Heart right ventricle (tissue), 16 donors: ENCODE results near the gene CRIP2. TPM values are rescaled to one million over a fixed set of nuclear protein-coding genes. Genes with fewer than 3 reads are reported as not detected.

Experiments
- ATAC-seq, 8 donors: fragments of 200-7000 bp; cut with Tn5 transposase; one replicate each; pipeline ENCODE4 v1.9.1; 2020; ENCODE audit warnings: mild to moderate bottlenecking in 8 of 8, moderate library complexity in 8 of 8, moderate number of reproducible peaks in 1 of 8
- DNase-seq, 2 donors: peaks; one replicate each; pipeline ENCODE4 v3.0.0-alpha.2; 2020
- H3K27ac ChIP-seq, 10 donors: fragments of 200-600 bp; sonication (generic) in 2 of 10; one replicate each; pipeline versions ENCODE4 v1.5.0 to v1.8.0; 2020 to 2022; ENCODE audit warnings: mild to moderate bottlenecking in 3 of 10
- H3K27me3 ChIP-seq, 7 donors: fragments of 200-600 bp; one replicate each; pipeline ENCODE4 v1.8.0; 2021 to 2022; ENCODE audit warnings: mild to moderate bottlenecking in 2 of 7
- H3K36me3 ChIP-seq, 9 donors: fragments of 200-600 bp; sonication (generic) in 1 of 9; one replicate each; pipeline versions ENCODE4 v1.5.0 to v1.8.0; 2020 to 2022; ENCODE audit warnings: mild to moderate bottlenecking in 2 of 9
- H3K4me1 ChIP-seq, 9 donors: fragments of 200-600 bp; sonication (generic) in 1 of 9; one replicate each; pipeline versions ENCODE4 v1.5.0 to v1.8.0; 2020 to 2022; ENCODE audit warnings: mild to moderate bottlenecking in 4 of 9
- H3K4me3 ChIP-seq, 10 donors: fragments of 200-600 bp; sonication (generic) in 2 of 10; one replicate each; pipeline versions ENCODE4 v1.5.0 to v1.8.0; 2020 to 2022; ENCODE audit warnings: mild to moderate bottlenecking in 7 of 10, moderate library complexity in 2 of 10
- H3K9me3 ChIP-seq, 11 donors: fragments of 200-600 bp in 10 of 11; sonication (generic) in 2 of 11; one replicate each; pipeline versions ENCODE4 v1.5.0 to v1.8.0; 2013 to 2022; ENCODE audit warnings: mild to moderate bottlenecking in 2 of 11, control low read depth in 1 of 11, moderate library complexity in 1 of 11
- WGBS, 2 donors: extraction: QIAGEN DNeasy Blood & Tissue Kit; methylation state at CpG; one replicate each; pipeline ENCODE4 v1.1.7; 2013; ENCODE audit warnings: inconsistent platforms in 1 of 2; 5-methylcytosine and 5-hydroxymethylcytosine counted together
- intact Hi-C, 10 donors: fragments of 100-400 bp; cut with DNase I; formaldehyde crosslinking; loops; one replicate each; pipeline versions ENCODE4 v1.11.1 to v1.14.2; 2022
- polyA plus RNA-seq, 2 donors: library from polyadenylated mRNA; stranded (reverse); fragments of 200-250 nt; gene quantifications; one replicate each; pipeline ENCODE4 v1.2.3, GENCODE V29; 2013
- total RNA-seq, 10 donors: library from RNA; stranded (reverse); fragmentation: NEBNext Ultra II Directional in 3 of 10; extraction: Animal tissue kit (Norgen Biotek cat#: 25700) in 3 of 10; gene quantifications; one replicate each; pipeline versions ENCODE4 v1.2.1 to v1.2.4, GENCODE V29; 2021 to 2023
- TF ChIP-seq, protein P1 (sequence below), 9 donors: fragments of 200-600 bp; sonication (generic) in 2 of 9; IDR thresholded peaks; one replicate each; pipeline versions ENCODE4 v1.5.0 to v1.8.0; 2021 to 2022; ENCODE audit warnings: antibody characterized with exemption in 9 of 9, mild to moderate bottlenecking in 5 of 9, moderate library complexity in 1 of 9
- donor health status: Arrhythmogenic right ventricular cardiomyopathy.
- donor health status: ischemic (EF 13 %, LVEDD 7.1; RV severe dilation, severe dysfunction).
- donor health status: healthy with polysubstance abuse.
- donor health status: DM: no; HTN: yes; CAD: no.
- donor health status: DM: no; HTN: no; CAD: no.
- donor health status: ischemic (EF 25% LVEDD 6.9; RV normal size, moderate dysfunction).
- donor health status: ischemic (EF 25% LVEDD 5.7; RV mildly dilated, moderate dysfunction).
- donor health status: healthy.
- donor health status: DM: yes; HTN: yes; CAD: no.
- donor health status: Ischemic cardiomyopathy.
- donor health status: ischemic (EF 35%, LVEDD 5.7; RV mildly dilated, moderate dysfunction).
- donor health status: nonischemic (EF 11% LVEDD 7.7; RV severe dilation, severe dysfunction).
- donor health status: DM: yes; HTN: yes; CAD: no.
- donor health status: PGD.
- donor health status: ischemic (EF 29% LVEDD 5.4; RV normal size, mild dysfunction).
- donor health status: nonischemic (EF 23%, LVEDD 6.1; RV moderate dilation, normal function).

CRIP2 gene
- total and polyA plus RNA-seq, 12 donors, result 731 to 1,223 (median 927) TPM

DNA sequence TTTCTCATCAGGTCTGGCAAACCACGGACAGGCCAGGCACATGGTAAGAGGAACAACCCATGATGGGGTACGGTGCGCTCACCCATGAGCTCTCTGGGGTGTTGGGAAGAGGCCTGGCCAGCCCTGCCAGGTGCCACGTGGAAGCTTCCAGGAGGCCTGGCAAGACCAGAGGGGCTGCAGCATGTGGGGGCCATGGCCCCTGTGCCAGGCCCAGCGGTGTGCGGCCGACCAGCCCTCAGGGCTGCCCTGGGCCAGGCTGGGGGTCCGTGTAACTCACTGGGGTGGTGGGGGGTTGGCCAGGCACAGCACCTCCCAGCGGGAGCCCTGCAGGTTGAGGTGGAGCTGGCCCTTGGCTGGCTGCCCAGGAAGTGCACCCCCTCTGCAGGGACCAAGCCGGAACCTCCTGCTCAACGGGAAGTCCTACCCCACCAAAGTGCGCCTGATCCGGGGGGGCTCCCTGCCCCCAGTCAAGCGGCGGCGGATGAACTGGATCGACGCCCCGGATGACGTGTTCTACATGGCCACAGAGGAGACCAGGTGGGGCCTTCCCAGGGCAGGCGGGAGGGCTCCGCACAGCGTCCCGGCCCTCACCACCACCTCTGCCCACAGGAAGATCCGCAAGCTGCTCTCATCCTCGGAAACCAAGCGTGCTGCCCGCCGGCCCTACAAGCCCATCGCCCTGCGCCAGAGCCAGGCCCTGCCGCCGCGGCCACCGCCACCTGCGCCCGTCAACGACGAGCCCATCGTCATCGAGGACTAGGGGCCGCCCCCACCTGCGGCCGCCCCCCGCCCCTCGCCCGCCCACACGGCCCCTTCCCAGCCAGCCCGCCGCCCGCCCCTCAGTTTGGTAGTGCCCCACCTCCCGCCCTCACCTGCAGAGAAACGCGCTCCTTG, 4.9 kb upstream of the CRIP2 start:
- TF ChIP-seq, protein P1, sequence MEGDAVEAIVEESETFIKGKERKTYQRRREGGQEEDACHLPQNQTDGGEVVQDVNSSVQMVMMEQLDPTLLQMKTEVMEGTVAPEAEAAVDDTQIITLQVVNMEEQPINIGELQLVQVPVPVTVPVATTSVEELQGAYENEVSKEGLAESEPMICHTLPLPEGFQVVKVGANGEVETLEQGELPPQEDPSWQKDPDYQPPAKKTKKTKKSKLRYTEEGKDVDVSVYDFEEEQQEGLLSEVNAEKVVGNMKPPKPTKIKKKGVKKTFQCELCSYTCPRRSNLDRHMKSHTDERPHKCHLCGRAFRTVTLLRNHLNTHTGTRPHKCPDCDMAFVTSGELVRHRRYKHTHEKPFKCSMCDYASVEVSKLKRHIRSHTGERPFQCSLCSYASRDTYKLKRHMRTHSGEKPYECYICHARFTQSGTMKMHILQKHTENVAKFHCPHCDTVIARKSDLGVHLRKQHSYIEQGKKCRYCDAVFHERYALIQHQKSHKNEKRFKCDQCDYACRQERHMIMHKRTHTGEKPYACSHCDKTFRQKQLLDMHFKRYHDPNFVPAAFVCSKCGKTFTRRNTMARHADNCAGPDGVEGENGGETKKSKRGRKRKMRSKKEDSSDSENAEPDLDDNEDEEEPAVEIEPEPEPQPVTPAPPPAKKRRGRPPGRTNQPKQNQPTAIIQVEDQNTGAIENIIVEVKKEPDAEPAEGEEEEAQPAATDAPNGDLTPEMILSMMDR (IDR thresholded peaks at IDR 0.05), result no peak
- DNase-seq (peak; percentile 67 to 76), ATAC-seq (no peak)
- Histone ChIP-seq H3K9me3 (no peaks in the 10 kb centered on the region), H3K27me3 (peaks cover 0 to 14% (median 0%) of the 10 kb centered on the region in 7 donors), H3K36me3 (peaks cover 0 to 46% (median 3%) of the 10 kb centered on the region in 9 donors), H3K4me3 (peak overlapping the region in 6 of 10 donors; percentile 1 to 29 (median 11)), H3K27ac (peak overlapping the region; percentile 80 to 100 (median 100)), H3K4me1 (peaks cover 59 to 91% (median 75%) of the 10 kb centered on the region in 9 donors)
- WGBS, 2 donors, result 54 to 60% methylated on average over 45 to 54 of the region's 54 CpGs
- intact Hi-C loops, result loop anchor here in 1 of 10 donors (2.0 kb wide), 1 partner anchor 21 kb away; the partner anchor contains the start of gene TEDC1

DNA sequence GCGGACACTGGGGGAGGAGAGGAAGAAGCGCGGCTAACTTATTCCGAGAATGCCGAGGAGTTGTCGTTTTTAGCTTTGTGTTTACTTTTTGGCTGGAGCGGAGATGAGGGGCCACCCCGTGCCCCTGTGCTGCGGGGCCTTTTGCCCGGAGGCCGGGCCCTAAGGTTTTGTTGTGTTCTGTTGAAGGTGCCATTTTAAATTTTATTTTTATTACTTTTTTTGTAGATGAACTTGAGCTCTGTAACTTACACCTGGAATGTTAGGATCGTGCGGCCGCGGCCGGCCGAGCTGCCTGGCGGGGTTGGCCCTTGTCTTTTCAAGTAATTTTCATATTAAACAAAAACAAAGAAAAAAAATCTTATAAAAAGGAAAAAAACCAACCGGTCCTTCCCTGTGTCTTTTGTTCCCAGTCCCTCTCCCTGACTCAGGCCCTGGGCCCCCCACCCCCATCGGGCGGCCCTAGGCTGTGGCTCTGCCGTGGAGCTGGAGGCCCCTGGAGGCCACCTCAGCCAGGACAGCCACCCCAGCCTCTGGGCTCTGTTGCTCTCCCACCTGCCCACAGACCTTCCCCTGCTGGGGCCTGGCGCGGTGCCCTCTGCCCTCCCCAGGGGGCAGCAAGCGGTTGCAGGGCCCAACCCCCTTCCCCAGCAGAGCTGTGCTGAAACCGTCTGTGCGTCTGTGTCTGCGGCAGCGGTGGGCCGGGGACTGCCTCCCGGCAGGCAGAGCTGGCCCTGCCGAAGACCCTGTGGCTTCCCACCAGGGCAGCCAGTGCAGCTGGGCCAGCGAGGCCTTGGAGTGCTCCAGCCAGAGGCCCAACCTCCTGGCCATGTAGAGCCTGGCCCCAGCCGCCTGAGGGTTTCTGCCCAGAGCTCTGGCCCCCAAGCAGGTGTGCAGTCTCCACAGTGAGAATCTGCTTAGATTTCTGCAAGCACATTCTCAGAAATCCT, 4.0 kb upstream of the CRIP2 start:
- intact Hi-C loops, result loop anchor here in 1 of 10 donors (2.0 kb wide), 1 partner anchor 20 kb away; the partner anchor contains the start of gene TEDC1
- DNase-seq (peak in 1 of 2 donors; percentile 57), ATAC-seq (no peak)
- 49 to 62% methylated on average over 31 to 34 of the region's 34 CpGs for WGBS, 2 donors
- Histone ChIP-seq H3K4me3 (peak overlapping the region in 8 of 10 donors; percentile 4 to 29 (median 16)), H3K27ac (peak overlapping the region; percentile 80 to 100 (median 100)), H3K27me3 (peaks cover 0 to 24% (median 0%) of the 10 kb centered on the region in 7 donors), H3K4me1 (peaks cover 63 to 82% (median 73%) of the 10 kb centered on the region in 9 donors), H3K36me3 (peaks cover 0 to 36% (median 0%) of the 10 kb centered on the region in 9 donors), H3K9me3 (no peaks in the 10 kb centered on the region)
- TF ChIP-seq, protein P1 (IDR thresholded peaks at IDR 0.05), result no peak

DNA sequence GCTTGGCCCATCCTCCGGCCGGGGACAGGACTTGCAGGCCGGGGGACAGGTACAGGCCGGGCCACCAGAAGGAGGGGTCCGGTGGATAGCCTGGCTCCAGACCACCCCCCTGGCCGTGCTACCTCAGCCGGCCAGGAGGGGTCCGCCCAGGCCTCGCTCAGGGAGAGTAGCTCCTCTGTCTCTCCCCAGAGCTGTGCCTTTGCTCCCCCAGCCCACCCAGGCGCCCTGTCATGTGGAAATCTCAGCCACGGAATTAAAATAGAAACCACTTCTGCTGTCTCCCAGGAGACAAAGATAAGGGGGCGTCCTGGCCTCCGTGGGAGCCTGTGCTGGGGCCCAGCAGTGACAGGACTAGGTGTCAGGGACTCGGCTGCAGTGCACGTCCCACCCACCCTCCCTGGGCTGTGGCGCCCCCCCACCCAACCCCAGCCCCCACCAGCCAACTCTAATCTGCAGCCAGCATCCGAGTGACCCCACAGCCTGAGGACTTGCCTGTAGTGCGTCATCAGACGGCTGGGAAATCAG, 3.3 kb upstream of the CRIP2 start:
- DNase-seq, result peak; percentile 78 to 82
- H3K27ac ChIP-seq, result peak overlapping the region; percentile 80 to 100 (median 100)
- peak overlapping the region in 8 of 10 donors; percentile 4 to 29 (median 16) for H3K4me3 ChIP-seq

More for the DNA sequence above, 3.3 kb upstream of the CRIP2 start:
- Histone ChIP-seq H3K36me3 (peaks cover 0 to 30% (median 0%) of the 10 kb centered on the region in 9 donors), H3K4me1 (peaks cover 60 to 80% (median 73%) of the 10 kb centered on the region in 9 donors), H3K27me3 (peaks cover 0 to 31% (median 0%) of the 10 kb centered on the region in 7 donors), H3K9me3 (no peaks in the 10 kb centered on the region)
- WGBS, 2 donors, result 35 to 46% methylated on average over 18 to 19 of the region's 19 CpGs
- TF ChIP-seq, protein P1 (IDR thresholded peaks at IDR 0.05), result peak in 8 of 9 donors; percentile 11 to 55 (median 38)
- ATAC-seq, result peak; percentile 1 to 45 (median 6)
- intact Hi-C loops, result loop anchor here in 1 of 10 donors (2.0 kb wide), 1 partner anchor 19 kb away; the partner anchor contains the start of gene TEDC1
